ENCODE data around the gene RAPGEF4.
"Not testable (repeated sequence)": the region's sequence is repeated elsewhere in the genome, so short reads cannot be mapped to it uniquely, and the experiment has no call there.

Gene RAPGEF4

GRCh38 chr2:173028671-173029070, 293.0 kb downstream of the RAPGEF4 start:
- no peaks in the 10 kb centered on the region for H3K36me3 Mint-ChIP-seq
- no peaks in the 10 kb centered on the region for H3K9me3 Mint-ChIP-seq
- H3K27me3 Mint-ChIP-seq: no peaks in the 10 kb centered on the region
- H3K4me1 Mint-ChIP-seq: no peaks in the 10 kb centered on the region
- H3K4me3 Mint-ChIP-seq: no peak overlapping the region
- H3K27ac Mint-ChIP-seq: no peak overlapping the region

- Mint-ChIP-seq H3K27ac (no peak overlapping the region), H3K4me3 (no peak overlapping the region), H3K4me1 (no peaks in the 10 kb centered on the region), H3K9me3 (no peaks in the 10 kb centered on the region), H3K36me3 (no peaks in the 10 kb centered on the region), H3K27me3 (no peaks in the 10 kb centered on the region)
Observed at GRCh38 chr2:173030561-173031490, 295.2 kb downstream of the RAPGEF4 start.

- Mint-ChIP-seq H3K9me3 (no peaks in the 10 kb centered on the region), H3K27me3 (no peaks in the 10 kb centered on the region), H3K4me1 (no peaks in the 10 kb centered on the region), H3K4me3 (no peak overlapping the region), H3K27ac (no peak overlapping the region), H3K36me3 (no peaks in the 10 kb centered on the region)
Observed at GRCh38 chr2:173032032-173032431, 296.4 kb downstream of the RAPGEF4 start.

GRCh38 chr2:173033084-173033483, 297.4 kb downstream of the RAPGEF4 start:
- H3K27ac Mint-ChIP-seq: no peak overlapping the region
- no peaks in the 10 kb centered on the region for H3K36me3 Mint-ChIP-seq
- H3K4me1 Mint-ChIP-seq: no peaks in the 10 kb centered on the region
- H3K9me3 Mint-ChIP-seq: no peaks in the 10 kb centered on the region
- no peak overlapping the region for H3K4me3 Mint-ChIP-seq
- H3K27me3 Mint-ChIP-seq: no peaks in the 10 kb centered on the region

- H3K4me3 Mint-ChIP-seq: no peak overlapping the region
- no peaks in the 10 kb centered on the region for H3K9me3 Mint-ChIP-seq
- no peak overlapping the region for H3K27ac Mint-ChIP-seq
- H3K27me3 Mint-ChIP-seq: no peaks in the 10 kb centered on the region
- H3K36me3 Mint-ChIP-seq: no peaks in the 10 kb centered on the region
- H3K4me1 Mint-ChIP-seq: no peaks in the 10 kb centered on the region
Observed at GRCh38 chr2:173034143-173034542, 298.5 kb downstream of the RAPGEF4 start.

GRCh38 chr2:173037245-173038120, 301.8 kb downstream of the RAPGEF4 start:
- H3K4me3 Mint-ChIP-seq: no peak overlapping the region
- H3K9me3 Mint-ChIP-seq: no peaks in the 10 kb centered on the region
- H3K27me3 Mint-ChIP-seq: no peaks in the 10 kb centered on the region
- no peaks in the 10 kb centered on the region for H3K36me3 Mint-ChIP-seq
- no peaks in the 10 kb centered on the region for H3K4me1 Mint-ChIP-seq
- no peak overlapping the region for H3K27ac Mint-ChIP-seq

GRCh38 chr2:173038257-173038656, 302.6 kb downstream of the RAPGEF4 start:
- H3K27ac Mint-ChIP-seq, H3K36me3 Mint-ChIP-seq, H3K4me1 Mint-ChIP-seq, H3K9me3 Mint-ChIP-seq, H3K27me3 Mint-ChIP-seq, H3K4me3 Mint-ChIP-seq: not testable (repeated sequence)

- no peak overlapping the region for H3K27ac Mint-ChIP-seq
Observed at GRCh38 chr2:173040729-173041128, 305.1 kb downstream of the RAPGEF4 start.

GRCh38 chr2:173043476-173043875, 307.8 kb downstream of the RAPGEF4 start:
- Mint-ChIP-seq H3K36me3 (no peaks in the 10 kb centered on the region), H3K27ac (no peak overlapping the region), H3K4me3 (no peak overlapping the region), H3K9me3 (no peaks in the 10 kb centered on the region), H3K27me3 (no peaks in the 10 kb centered on the region), H3K4me1 (no peaks in the 10 kb centered on the region)

More at GRCh38 chr2:173040729-173041128, 305.1 kb downstream of the RAPGEF4 start:
- no peaks in the 10 kb centered on the region for H3K9me3 Mint-ChIP-seq
- H3K36me3 Mint-ChIP-seq: no peaks in the 10 kb centered on the region
- H3K4me3 Mint-ChIP-seq: no peak overlapping the region
- no peaks in the 10 kb centered on the region for H3K4me1 Mint-ChIP-seq
- no peaks in the 10 kb centered on the region for H3K27me3 Mint-ChIP-seq

- Mint-ChIP-seq H3K9me3 (no peaks in the 10 kb centered on the region), H3K4me3 (no peak overlapping the region), H3K27ac (no peak overlapping the region), H3K27me3 (no peaks in the 10 kb centered on the region), H3K36me3 (no peaks in the 10 kb centered on the region), H3K4me1 (peaks cover under 1% of the 10 kb centered on the region)
Observed at GRCh38 chr2:173043897-173044519, 308.4 kb downstream of the RAPGEF4 start.

GRCh38 chr2:173044686-173045085, 309.0 kb downstream of the RAPGEF4 start:
- no peak overlapping the region for H3K4me3 Mint-ChIP-seq
- no peaks in the 10 kb centered on the region for H3K9me3 Mint-ChIP-seq
- no peaks in the 10 kb centered on the region for H3K27me3 Mint-ChIP-seq
- H3K36me3 Mint-ChIP-seq: no peaks in the 10 kb centered on the region
- H3K27ac Mint-ChIP-seq: no peak overlapping the region
- peaks cover 7% of the 10 kb centered on the region for H3K4me1 Mint-ChIP-seq

- Mint-ChIP-seq H3K27ac (no peak overlapping the region), H3K4me1 (peaks cover 8% of the 10 kb centered on the region)
Observed at GRCh38 chr2:173045181-173045580, 309.5 kb downstream of the RAPGEF4 start.

GRCh38 chr2:173048522-173048896, 312.9 kb downstream of the RAPGEF4 start:
- Mint-ChIP-seq H3K4me3 (no peak overlapping the region), H3K27me3 (peaks cover 1% of the 10 kb centered on the region), H3K27ac (no peak overlapping the region), H3K36me3 (no peaks in the 10 kb centered on the region), H3K4me1 (peaks cover 8% of the 10 kb centered on the region), H3K9me3 (no peaks in the 10 kb centered on the region)

More at GRCh38 chr2:173045181-173045580, 309.5 kb downstream of the RAPGEF4 start:
- no peak overlapping the region for H3K4me3 Mint-ChIP-seq
- no peaks in the 10 kb centered on the region for H3K27me3 Mint-ChIP-seq
- no peaks in the 10 kb centered on the region for H3K9me3 Mint-ChIP-seq
- no peaks in the 10 kb centered on the region for H3K36me3 Mint-ChIP-seq

GRCh38 chr2:173048897-173049661, 313.4 kb downstream of the RAPGEF4 start:
- peak overlapping the region; percentile 20 for H3K4me3 Mint-ChIP-seq

GRCh38 chr2:173049831-173050230, 314.2 kb downstream of the RAPGEF4 start:
- Mint-ChIP-seq H3K27ac (no peak overlapping the region), H3K4me3 (no peak overlapping the region), H3K27me3 (peaks cover 4% of the 10 kb centered on the region), H3K9me3 (no peaks in the 10 kb centered on the region), H3K36me3 (no peaks in the 10 kb centered on the region), H3K4me1 (peaks cover 8% of the 10 kb centered on the region)

More at GRCh38 chr2:173048897-173049661, 313.4 kb downstream of the RAPGEF4 start:
- Mint-ChIP-seq H3K4me1 (peaks cover 8% of the 10 kb centered on the region), H3K9me3 (no peaks in the 10 kb centered on the region), H3K27ac (peak overlapping the region; percentile 12), H3K36me3 (no peaks in the 10 kb centered on the region), H3K27me3 (peaks cover 3% of the 10 kb centered on the region)

Measured in activated naive CD4-positive, alpha-beta T cell treated with anti-CD3 and anti-CD28 coated beads, Interleukin-2, amount 50 U/mL, for 24 hours (primary cell).